HG03066 (cell line): ENCODE measurements around the gene ZNF484.
"Not testable (repeated sequence)": the region's sequence is repeated elsewhere in the genome, so short reads cannot be mapped to it uniquely, and the experiment has no call there.

Experiments used
- ATAC-seq: cut with Tn5 transposase; IDR thresholded peaks from one replicate; pipeline ENCODE4 v1.9.1; 2021; ENCODE audit warnings: low read depth; ENCODE audit not compliant: unreplicated experiment

Gene ZNF484

GRCh38 chr9:92877531-92878430 is at the start of gene ZNF484:
TSS of gene ZNF484 (minus strand) at chr9:92878038. CDS start at chr9:92875029, 3,009 bp downstream.
- ATAC-seq: peak; percentile 93

DNA sequence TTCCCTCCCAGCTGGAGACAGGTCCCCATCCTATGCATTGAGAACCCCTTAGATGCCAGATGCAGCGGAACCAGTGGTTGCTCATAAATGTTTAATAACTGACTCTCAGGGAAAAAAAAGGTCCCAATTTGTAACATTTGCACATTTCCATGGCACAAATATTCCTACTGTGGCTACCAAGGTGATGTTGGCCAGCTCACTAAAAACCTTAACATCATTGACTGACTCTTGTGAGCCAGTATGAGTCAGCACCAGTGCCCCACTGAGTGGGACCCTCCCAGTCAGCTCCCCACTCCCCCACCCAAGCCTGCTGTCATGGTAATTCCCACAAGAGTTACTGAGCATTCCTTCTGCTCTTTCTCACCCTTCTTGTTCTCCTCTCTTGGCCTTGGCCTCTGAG is 42.6 kb upstream of the ZNF484 start:
- ATAC-seq: no peak

DNA sequence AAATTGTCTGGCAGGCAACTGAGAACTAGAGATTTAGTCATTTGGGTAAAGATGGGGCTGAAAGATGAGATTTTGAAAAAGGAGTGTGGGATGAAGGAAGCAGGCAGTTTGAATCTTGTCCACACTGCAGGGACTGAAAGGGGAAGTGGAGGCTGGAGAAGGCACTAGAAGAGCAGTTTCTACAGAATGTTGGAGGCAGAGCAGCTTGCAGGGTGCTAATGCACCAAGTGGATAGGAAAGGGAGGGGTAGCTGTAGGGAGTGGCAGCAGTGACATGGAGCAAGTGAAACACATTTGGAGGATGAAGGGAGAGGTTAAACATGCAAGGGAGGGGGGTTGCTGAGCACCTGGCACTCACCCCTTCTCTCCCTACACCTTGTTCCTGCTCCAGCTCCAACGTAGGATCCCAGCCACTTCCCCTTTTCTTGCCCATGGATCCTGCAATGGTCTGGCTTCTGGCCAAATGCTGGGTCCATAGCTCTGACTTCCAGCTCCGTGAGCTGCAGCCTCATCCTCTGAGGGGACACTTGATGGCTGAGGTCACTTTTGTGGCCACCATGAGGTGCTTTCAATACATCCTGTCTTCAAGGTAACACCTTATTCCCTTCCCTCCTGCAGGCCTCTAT is 39.5 kb upstream of the ZNF484 start:
- ATAC-seq: no peak

- ATAC-seq: no peak
Measured at GRCh38 chr9:92911511-92912475, 34.0 kb upstream of the ZNF484 start.

DNA sequence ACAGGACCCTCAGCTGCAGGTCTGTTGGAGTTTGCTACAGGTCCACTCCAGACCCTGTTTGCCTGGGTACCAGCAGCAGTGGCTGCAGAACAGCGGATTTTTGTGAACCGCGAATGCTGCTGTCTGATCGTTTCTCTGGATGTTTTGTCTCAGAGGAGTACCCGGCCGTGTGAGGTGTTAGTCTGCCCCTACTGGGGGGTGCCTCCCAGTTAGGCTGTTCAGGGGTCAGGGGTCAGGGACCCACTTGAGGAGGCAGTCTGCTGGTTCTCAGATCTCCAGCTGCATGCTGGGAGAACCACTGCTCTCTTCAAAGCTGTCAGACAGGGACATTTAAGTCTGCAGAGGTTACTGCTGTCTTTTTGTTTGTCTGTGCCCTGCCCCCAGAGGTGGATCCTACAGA is 27.3 kb upstream of the ZNF484 start:
- not testable (repeated sequence) for ATAC-seq

DNA sequence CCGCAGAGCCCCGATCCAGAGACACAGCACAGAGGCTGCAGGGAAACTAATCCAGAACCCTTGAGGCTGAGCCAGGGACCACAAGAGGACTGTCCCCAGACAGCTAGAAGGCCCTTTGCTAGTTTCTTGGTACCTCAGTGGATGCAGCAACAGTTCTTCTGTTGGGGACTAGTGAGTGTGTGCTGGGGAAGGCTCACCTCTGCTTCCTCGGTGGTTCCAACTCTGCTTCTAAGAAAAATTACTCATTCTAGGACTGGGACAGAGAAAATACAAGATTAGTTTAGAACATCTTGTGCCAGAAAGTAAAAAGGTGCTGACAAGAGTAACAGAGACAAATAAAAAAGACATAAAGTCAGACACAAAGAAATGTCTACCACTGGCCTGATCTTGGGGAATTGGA is 19.5 kb upstream of the ZNF484 start:
- no peak for ATAC-seq

DNA sequence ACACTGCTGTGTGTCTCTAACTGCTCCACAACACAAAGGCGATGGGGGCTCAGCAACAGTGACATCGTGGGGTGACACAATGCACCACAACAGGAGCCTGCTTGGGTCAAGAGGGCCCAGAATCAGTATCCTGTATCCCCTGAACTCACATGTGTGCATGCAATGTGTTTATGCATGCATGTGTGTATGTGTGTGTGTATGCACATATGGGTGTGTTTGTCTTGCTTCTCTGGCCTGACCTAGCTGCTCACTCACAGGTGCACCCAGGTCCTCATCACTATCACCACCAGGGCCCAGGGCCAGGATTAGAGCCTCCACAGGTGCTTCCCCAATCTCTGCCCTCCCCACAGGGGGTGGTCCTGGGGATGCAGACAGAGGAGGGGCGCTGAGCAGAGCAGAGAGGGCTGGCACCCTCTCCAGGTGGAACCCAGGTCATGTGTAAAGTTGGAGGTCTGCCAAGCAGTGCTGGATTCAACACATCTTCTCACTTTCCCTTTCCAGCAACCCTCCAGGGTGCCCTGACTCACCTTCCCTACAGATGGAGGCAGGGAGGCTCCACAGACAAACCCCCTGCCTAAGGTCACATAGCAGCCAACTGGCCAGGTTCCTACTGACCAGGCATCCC is 18.1 kb upstream of the ZNF484 start:
- ATAC-seq: no peak

DNA sequence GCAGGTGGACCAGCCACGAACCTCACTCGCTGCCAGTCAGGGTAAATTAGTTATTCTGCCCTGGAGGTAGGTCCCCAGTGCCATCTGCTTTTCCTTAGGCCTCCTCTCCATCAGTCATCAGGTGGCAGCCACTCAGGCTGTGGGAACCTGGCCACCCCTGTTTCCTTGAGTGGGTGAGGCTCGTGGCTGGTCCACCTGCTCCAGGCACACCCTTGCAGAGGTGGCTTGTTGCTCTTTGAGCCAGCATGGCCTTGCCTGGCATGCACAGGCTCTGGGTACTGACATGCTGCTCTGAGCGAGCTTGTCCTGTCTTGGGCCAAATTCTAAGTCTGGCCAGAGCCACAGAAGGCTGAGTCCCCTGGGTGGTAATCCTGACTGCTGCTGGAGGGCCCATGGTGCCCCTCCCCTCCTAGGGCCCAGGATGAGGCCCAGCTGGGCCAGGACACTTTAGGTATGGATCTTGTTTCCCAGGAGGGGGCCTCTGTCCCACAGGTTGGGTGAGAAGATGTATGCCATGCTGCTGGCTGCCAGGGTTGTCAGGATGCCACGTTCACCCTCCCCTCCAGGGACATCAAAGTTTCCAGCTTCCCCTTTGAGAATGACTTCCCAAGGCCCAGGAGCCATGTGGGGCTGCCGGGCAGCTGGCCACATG is 17.0 kb upstream of the ZNF484 start:
- no peak for ATAC-seq

- ATAC-seq: not testable (repeated sequence)
Measured at GRCh38 chr9:92893916-92894610, 16.2 kb upstream of the ZNF484 start.

DNA sequence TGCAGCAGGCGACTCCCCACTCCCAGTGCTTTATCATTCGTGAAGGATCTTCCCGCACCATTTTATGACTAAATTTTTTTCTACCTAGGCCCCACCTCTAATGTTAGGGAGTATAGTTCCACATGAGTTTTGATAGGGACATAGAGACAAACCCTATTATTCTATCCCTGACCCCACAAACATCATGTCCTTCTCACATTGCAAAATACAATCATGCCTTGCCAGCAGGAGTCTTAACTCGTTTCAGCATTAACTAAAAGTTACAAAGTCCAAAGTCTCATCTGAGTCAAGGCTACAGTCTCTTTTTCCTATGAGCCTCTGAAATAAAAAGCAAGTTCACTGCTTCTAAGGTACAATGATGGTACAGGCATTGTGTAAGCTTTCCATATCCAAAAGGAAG is 14.4 kb upstream of the ZNF484 start:
- not testable (repeated sequence) for ATAC-seq

DNA sequence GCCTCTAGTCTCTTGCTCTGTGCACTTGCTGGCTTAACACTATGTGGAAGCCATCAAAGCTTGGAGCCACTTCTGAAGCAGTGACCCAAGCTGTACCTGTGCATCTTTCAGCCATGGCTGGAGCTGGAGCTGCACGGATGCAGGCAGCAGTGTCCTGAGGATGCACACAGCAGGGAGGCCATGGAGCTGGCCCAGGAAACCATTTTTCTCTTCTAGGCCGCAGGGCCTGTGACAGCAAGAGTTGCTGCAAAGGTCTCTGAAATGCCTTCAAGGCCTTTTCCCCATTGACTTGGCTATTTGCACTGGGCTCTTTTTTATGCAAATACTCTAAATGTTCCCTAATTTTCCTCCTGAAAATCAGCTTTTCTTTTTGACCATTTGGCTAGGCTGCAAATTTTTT is 12.9 kb upstream of the ZNF484 start:
- ATAC-seq: no peak

DNA sequence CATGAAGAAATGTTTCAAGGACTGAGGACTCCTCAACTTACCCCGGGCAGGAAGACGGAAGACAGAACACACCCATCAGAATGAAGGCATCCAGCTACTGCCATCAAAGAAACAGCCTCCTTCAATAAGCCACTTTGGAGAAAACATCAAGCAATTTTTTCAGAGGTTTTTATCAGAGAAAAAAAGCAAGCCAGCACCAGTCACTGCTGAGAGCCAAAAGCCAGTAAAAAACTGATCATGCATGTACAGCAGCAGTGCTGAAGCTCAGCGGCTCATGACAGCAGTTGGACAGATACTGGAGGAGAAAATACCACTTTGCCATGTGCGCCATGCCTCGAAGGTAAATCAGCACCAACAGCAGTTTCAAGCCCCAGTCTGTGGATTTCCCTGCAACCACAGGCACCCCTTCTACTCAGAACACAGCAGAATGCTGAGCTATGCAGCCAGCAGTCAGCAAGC is 10.1 kb upstream of the ZNF484 start:
- ATAC-seq: no peak

DNA sequence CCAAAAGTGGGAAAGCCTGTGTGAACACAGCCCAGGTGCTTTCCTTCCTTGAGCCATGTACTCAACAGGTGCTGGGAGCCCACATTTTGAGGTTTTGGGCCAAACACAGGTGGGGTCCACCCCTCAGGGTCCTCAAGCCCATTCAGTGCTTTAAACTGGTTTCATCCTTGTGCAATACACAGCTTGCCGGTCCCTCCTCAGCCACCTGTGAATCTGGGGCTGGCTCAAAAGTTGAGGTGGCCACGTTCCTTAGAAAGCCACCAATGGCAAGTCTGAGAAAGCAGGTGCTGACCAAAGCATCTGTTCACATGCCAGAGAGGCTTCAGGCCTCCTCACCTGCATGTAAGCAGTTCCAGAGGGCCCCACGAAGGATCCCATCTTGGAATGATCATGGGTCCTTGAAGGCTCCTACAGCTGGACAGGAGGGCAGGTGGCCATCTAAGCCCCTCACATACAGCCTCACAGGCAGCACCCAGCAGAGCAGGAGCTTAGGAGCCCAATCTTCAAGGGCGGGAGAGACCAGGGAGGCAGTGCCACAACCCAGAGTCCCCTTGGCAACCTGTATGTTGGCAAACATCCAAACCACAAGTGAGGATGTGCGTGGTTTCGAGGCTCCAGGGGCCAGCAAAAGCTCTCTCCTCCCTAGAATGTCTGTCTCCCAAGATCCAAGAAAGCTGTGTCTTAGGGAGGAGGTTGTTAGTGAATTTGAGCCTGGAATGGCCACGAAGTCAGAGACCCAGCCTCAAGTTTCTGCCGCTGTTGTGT is 9.2 kb upstream of the ZNF484 start:
- not testable (repeated sequence) for ATAC-seq

- ATAC-seq: not testable (repeated sequence)
Measured at GRCh38 chr9:92883666-92884405, 6.0 kb upstream of the ZNF484 start.

DNA sequence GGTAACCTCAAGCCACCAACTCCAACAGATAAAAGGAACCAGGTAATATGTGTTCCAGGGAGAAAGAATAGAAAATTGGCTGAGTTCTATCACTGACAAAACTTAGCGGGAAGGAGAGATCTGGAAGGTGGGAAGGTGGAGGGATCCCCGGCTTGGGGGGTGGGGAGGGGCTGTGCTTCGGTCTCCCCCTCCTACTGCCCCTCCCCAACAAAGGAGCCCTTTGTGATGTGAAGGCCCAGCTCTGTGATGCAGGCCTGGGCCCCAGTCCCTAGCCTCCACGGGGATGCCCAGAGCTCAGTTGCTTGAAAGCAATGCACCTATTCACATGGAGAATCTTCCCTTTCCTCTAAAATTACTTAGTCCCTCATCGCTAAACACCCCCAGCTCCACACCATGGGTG is 4.4 kb upstream of the ZNF484 start:
- ATAC-seq: no peak

- no peak for ATAC-seq
Measured at GRCh38 chr9:92875373-92875772, 2.5 kb downstream of the ZNF484 start.

- no peak for ATAC-seq
Measured at GRCh38 chr9:92870289-92870688, 7.5 kb downstream of the ZNF484 start.

DNA sequence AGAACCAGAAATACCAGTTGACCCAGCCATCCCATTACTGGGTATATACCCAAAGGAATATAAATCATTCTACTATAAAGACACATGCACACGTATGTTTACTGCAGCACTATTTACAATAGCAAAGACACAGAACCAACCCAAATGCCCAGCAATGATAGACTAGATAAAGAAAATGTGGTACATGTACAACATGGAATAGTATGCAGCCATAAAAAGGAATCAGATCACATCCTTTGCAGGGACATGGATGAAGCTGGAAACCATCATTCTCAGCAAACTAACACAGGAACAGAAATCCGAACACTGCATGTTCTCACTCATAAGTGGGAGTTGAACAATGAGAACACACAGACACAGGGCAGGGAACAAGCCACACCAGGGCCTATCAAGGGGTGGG is 11.2 kb downstream of the ZNF484 start:
- not testable (repeated sequence) for ATAC-seq
